ENCODE results near the gene CNOT2. TPM values are rescaled to one million over a fixed set of nuclear protein-coding genes. Genes with fewer than 3 reads are reported as not detected.

CNOT2 gene
- total and polyA plus RNA-seq, 3 donors from 2014 or later, result 56.1 to 127 (median 99.1) TPM

GRCh38 chr12:70317781-70318180 lies 74.5 kb downstream of the CNOT2 start:
- no peak for DNase-seq
- intact Hi-C loops (cut with DNase I; ENCODE audit: low total_unique reads), result no loop called here
- WGBS, 2 donors, result 95 to 96% methylated on average over 3 of the region's 3 CpGs
- Histone ChIP-seq H3K27me3 (no peaks in the 10 kb centered on the region), H3K36me3 (ENCODE audit: low read depth, missing control alignments) (no peaks in the 10 kb centered on the region), H3K27ac (no peak overlapping the region), H3K9me3 (no peaks in the 10 kb centered on the region), H3K4me3 (no peak overlapping the region), H3K4me1 (no peaks in the 10 kb centered on the region)
- TF ChIP-seq, protein P1, sequence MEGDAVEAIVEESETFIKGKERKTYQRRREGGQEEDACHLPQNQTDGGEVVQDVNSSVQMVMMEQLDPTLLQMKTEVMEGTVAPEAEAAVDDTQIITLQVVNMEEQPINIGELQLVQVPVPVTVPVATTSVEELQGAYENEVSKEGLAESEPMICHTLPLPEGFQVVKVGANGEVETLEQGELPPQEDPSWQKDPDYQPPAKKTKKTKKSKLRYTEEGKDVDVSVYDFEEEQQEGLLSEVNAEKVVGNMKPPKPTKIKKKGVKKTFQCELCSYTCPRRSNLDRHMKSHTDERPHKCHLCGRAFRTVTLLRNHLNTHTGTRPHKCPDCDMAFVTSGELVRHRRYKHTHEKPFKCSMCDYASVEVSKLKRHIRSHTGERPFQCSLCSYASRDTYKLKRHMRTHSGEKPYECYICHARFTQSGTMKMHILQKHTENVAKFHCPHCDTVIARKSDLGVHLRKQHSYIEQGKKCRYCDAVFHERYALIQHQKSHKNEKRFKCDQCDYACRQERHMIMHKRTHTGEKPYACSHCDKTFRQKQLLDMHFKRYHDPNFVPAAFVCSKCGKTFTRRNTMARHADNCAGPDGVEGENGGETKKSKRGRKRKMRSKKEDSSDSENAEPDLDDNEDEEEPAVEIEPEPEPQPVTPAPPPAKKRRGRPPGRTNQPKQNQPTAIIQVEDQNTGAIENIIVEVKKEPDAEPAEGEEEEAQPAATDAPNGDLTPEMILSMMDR (IDR thresholded peaks at IDR 0.05), result no peak
- no peak for TF ChIP-seq POLR2A (IDR thresholded peaks at IDR 0.05)

DNA sequence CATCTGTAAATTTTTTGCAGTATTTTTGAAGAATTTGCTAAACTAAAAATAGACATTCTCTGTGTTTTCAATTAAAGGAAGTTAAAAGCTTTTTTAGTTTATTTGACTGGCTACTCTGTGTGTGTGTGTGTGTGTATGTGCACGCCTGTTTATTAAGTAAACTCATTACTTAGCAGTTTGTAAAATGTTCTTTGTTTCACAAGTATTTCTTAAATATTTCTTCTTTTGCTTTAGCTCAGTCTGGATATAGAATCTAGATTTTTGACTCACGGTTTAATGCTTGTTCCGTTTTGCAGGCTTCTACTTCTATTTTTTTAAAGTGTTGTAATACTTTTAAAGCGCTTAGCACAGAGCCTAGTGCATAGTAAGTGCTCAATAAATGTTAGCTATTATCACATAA lies 76.4 kb downstream of the CNOT2 start:
- TF ChIP-seq, protein P1 (IDR thresholded peaks at IDR 0.05), result no peak
- no peak for TF ChIP-seq POLR2A (IDR thresholded peaks at IDR 0.05)
- Histone ChIP-seq H3K4me3 (no peak overlapping the region), H3K36me3 (ENCODE audit: low read depth, missing control alignments) (no peaks in the 10 kb centered on the region), H3K27me3 (no peaks in the 10 kb centered on the region), H3K9me3 (no peaks in the 10 kb centered on the region), H3K4me1 (no peaks in the 10 kb centered on the region), H3K27ac (no peak overlapping the region)
- whole genome bisulfite sequencing, 2 donors, result 82 to 92% methylated on average over 4 of the region's 4 CpGs
- no peak for DNase-seq
- intact Hi-C loops (cut with DNase I; ENCODE audit: low total_unique reads), result no loop called here

DNA sequence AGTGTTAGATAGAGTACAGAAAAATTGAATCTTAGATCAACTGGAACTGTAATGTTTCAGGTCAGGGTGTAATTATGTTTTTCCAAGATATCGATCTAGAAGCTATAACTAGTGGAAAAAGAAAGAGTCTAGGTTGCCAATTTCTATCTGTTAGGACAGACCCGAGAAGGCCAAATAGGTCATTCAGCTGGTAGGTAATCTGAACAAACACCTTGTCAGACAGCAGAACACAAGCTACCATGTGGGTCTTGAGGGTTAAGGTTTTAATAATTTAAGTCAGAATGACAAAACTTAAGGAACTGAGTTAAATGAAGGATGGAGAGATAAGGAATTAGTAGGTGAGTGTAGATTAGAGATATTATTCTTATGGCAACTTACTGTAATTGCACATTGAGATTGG lies 78.0 kb downstream of the CNOT2 start:
- Histone ChIP-seq H3K27ac (no peak overlapping the region), H3K27me3 (no peaks in the 10 kb centered on the region), H3K36me3 (ENCODE audit: low read depth, missing control alignments) (no peaks in the 10 kb centered on the region), H3K9me3 (no peaks in the 10 kb centered on the region), H3K4me3 (no peak overlapping the region), H3K4me1 (no peaks in the 10 kb centered on the region)
- DNase-seq, result no peak
- 90 to 94% methylated on average over 2 of the region's 2 CpGs for WGBS, 2 donors
- no peak for TF ChIP-seq POLR2A (IDR thresholded peaks at IDR 0.05)
- TF ChIP-seq, protein P1 (IDR thresholded peaks at IDR 0.05), result no peak
- intact Hi-C loops (cut with DNase I; ENCODE audit: low total_unique reads), result no loop called here

GRCh38 chr12:70327541-70327940 lies 84.3 kb downstream of the CNOT2 start:
- Histone ChIP-seq H3K36me3 (ENCODE audit: low read depth, missing control alignments) (no peaks in the 10 kb centered on the region), H3K27me3 (no peaks in the 10 kb centered on the region), H3K27ac (no peak overlapping the region), H3K4me1 (no peaks in the 10 kb centered on the region), H3K4me3 (no peak overlapping the region), H3K9me3 (no peaks in the 10 kb centered on the region)
- intact Hi-C loops (cut with DNase I; ENCODE audit: low total_unique reads), result no loop called here
- DNase-seq, result no peak
- no peak for TF ChIP-seq POLR2A (IDR thresholded peaks at IDR 0.05)
- TF ChIP-seq, protein P1 (IDR thresholded peaks at IDR 0.05), result no peak
- 92 to 100% methylated on average over 2 of the region's 2 CpGs for WGBS, 2 donors

DNA sequence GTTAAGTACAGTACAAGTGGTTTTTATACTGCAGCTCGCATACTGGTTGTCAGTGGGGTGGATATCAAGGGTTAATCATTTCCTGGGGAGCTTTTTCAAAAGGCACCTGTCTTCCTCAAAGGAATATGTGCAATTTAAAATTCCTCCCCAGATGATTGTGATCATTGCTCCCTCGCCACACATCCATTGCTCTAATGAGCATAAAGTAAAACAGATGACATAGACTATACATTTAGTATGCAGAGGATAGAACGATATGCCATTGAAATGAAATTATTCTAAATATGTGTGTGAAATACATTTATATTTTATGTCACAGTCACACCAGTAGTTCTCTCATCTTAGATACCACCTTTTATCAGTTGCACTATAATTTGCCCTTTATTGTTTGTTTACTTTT lies 86.5 kb downstream of the CNOT2 start:
- Histone ChIP-seq H3K9me3 (no peaks in the 10 kb centered on the region), H3K4me3 (no peak overlapping the region), H3K4me1 (no peaks in the 10 kb centered on the region), H3K27me3 (no peaks in the 10 kb centered on the region), H3K27ac (no peak overlapping the region), H3K36me3 (ENCODE audit: low read depth, missing control alignments) (no peaks in the 10 kb centered on the region)
- 92 to 95% methylated on average over 3 of the region's 3 CpGs for WGBS, 2 donors
- TF ChIP-seq, protein P1 (IDR thresholded peaks at IDR 0.05), result no peak
- TF ChIP-seq POLR2A (IDR thresholded peaks at IDR 0.05), result no peak
- no peak for DNase-seq
- intact Hi-C loops (cut with DNase I; ENCODE audit: low total_unique reads), result no loop called here
